Measurements from ENCODE around the gene PTPN18. TPM values are rescaled to one million over a fixed set of nuclear protein-coding genes. Genes with fewer than 3 reads are reported as not detected.
A peak's percentile ranks its signal among the peaks of the same experiment; 100 is the strongest.
"Not testable (repeated sequence)": the region's sequence is repeated elsewhere in the genome, so short reads cannot be mapped to it uniquely, and the experiment has no call there.

Gene PTPN18, protein sequence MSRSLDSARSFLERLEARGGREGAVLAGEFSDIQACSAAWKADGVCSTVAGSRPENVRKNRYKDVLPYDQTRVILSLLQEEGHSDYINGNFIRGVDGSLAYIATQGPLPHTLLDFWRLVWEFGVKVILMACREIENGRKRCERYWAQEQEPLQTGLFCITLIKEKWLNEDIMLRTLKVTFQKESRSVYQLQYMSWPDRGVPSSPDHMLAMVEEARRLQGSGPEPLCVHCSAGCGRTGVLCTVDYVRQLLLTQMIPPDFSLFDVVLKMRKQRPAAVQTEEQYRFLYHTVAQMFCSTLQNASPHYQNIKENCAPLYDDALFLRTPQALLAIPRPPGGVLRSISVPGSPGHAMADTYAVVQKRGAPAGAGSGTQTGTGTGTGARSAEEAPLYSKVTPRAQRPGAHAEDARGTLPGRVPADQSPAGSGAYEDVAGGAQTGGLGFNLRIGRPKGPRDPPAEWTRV
- total RNA-seq = 10 to 100 TPM; 60.5 to 69.7 TPM

DNA sequence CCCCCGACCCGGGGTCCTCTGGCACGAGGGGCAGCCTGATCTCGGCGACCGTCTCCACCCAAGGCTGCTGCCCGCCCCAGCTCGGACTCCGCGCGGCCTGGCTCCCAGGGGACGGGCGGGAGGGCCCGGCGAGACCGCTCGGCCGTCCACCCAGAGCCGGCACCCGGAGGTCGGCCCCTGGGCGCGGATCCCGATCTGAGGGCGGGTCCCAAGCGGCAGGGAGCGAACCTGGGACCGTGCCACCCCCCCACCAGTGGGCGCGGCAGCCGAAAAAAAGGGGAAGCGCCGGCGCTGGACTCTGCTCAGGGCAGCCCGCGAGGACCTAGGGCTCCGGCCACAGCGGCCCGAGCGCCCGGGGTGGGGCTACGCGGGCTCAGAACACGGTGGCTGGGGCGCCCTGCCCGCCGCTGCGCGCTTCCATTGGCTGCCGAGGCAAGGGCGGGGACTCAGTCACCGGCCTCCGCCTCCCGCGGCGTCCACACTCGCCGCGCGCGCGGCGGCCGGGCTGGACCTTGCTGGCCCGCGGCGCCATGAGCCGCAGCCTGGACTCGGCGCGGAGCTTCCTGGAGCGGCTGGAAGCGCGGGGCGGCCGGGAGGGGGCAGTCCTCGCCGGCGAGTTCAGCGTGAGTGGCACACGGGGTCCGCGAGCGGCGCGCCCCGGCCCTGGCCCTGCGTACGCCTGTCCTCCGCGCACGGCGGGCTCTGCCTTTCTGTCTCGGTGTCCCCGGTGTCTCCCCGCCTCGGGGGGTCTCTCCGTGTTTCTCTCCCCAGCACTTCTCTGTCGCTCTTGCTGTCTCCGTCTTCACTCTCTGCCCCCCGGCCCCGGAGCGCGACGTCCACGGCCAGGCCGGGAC lies at the start of gene PTPN18:
Gene PTPN18 (plus strand): TSS at position 479 of the 854 bp plus-strand sequence. CDS start 52 bp downstream, at position 531.
- Mint-ChIP-seq H3K27ac (no peak within 1 kb of the TSS), H3K27me3 (no peaks in the 10 kb centered on the region), H3K9me3 (peaks cover 4% of the 10 kb centered on the region), H3K4me3 (peak within 1 kb of the TSS; percentile 74), H3K4me1 (peaks cover 10% of the 10 kb centered on the region), H3K36me3 (ENCODE audit: low read depth) (no peaks in the 10 kb centered on the region)
- peak; percentile 98 for ATAC-seq (replicated peaks)

DNA sequence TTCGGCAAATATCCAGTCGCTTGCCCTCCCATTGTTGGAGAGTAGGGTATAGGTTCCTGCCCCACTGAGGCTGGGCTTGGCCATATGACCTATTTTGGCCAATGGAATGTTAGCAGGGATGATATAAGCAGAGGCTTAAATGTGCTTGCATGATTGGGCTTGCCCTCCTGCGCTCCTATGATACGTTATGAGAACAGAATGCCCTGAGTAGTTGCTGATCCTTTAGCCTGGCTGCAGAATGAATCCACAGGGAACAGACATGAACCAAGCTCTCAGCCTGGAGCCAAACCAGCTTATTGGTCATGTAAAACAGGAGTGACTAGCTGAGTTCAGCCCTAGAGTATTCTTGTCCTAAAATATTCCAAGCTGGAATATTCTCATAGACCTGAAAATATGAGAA lies 48.0 kb upstream of the PTPN18 start:
- ATAC-seq (replicated peaks) = no peak
- Mint-ChIP-seq H3K9me3 (no peaks in the 10 kb centered on the region), H3K27me3 (peaks cover 4% of the 10 kb centered on the region), H3K4me1 (no peaks in the 10 kb centered on the region), H3K27ac (no peak overlapping the region), H3K36me3 (ENCODE audit: low read depth) (no peaks in the 10 kb centered on the region), H3K4me3 (no peak overlapping the region)

DNA sequence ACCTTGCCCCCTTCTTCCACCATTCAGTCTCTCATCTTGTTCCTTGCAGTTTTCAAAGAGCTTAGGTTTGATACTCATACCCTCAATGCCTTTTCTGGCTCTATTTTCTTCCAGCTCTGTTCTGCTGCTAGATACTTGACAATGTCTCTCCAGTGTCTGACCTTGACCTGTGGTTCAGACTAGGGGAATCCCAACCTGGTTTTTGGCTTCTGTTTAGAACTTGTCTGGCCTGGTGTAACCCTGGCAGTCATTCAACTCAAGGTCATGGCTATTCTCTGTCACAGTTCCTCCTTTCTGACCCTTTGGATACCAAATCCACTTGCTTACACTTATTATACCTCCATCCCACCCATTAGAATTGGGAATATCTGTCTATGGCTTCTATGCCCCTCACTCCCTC lies 45.0 kb upstream of the PTPN18 start:
- H3K36me3 Mint-ChIP-seq (ENCODE audit: low read depth) = no peaks in the 10 kb centered on the region
- H3K4me1 Mint-ChIP-seq = no peaks in the 10 kb centered on the region
- H3K9me3 Mint-ChIP-seq = no peaks in the 10 kb centered on the region
- H3K4me3 Mint-ChIP-seq = no peak overlapping the region
- H3K27ac Mint-ChIP-seq = no peak overlapping the region
- peaks cover 8% of the 10 kb centered on the region for H3K27me3 Mint-ChIP-seq
- ATAC-seq (replicated peaks) = no peak

DNA sequence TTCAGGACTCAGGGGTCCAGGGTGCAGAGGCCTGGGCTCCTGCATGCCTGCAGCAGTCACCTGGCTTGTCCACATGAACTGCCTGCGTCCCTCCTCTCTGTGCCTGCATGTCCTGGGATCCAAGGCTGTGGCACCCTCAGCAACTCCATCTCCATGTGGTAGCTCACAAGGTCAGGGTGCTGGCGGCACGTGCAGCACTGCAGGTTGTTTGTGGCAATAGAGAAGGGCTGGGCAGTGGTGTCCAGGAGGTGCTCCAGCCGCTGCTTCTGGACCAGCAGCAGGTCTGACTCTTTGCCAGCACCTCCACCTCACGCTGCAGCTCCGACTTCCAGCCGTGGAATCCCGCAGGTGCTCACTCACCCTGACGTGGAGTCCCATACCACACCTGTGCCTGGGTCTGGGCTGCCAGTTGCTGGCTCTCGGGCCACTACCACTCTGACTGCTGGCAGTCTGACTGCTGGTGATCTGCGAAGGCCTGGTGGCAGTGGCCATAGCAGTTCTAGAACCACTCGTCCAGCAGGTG lies 42.0 kb upstream of the PTPN18 start:
- no peak for ATAC-seq (replicated peaks)
- no peak overlapping the region for H3K27ac Mint-ChIP-seq
- peaks cover 4% of the 10 kb centered on the region for H3K27me3 Mint-ChIP-seq
- H3K4me3 Mint-ChIP-seq = no peak overlapping the region
- no peaks in the 10 kb centered on the region for H3K9me3 Mint-ChIP-seq
- no peaks in the 10 kb centered on the region for H3K36me3 Mint-ChIP-seq (ENCODE audit: low read depth)
- no peaks in the 10 kb centered on the region for H3K4me1 Mint-ChIP-seq

DNA sequence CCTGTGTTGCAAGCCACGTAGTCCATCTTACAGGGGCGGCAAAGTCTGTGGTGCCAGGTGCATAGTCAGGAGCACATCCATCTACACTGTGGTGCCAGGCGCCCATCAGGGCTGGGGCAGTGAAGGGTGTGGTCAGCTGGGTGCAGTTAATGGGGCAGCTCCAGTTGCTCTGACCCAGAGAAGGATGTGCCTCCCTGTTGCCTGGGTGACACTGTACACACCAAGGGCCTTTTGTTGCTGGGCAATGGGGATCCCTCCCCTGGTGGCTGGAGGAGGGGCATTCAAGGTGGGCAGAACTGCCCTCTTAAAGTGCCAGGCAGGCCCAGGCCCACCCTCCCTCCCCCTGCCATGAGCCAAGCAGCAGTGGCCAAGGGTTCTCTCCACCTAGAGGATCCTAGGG lies 41.5 kb upstream of the PTPN18 start:
- no peak for ATAC-seq (replicated peaks)
- Mint-ChIP-seq H3K4me1 (no peaks in the 10 kb centered on the region), H3K36me3 (ENCODE audit: low read depth) (no peaks in the 10 kb centered on the region), H3K27me3 (peaks cover 4% of the 10 kb centered on the region), H3K4me3 (no peak overlapping the region), H3K27ac (no peak overlapping the region), H3K9me3 (no peaks in the 10 kb centered on the region)

DNA sequence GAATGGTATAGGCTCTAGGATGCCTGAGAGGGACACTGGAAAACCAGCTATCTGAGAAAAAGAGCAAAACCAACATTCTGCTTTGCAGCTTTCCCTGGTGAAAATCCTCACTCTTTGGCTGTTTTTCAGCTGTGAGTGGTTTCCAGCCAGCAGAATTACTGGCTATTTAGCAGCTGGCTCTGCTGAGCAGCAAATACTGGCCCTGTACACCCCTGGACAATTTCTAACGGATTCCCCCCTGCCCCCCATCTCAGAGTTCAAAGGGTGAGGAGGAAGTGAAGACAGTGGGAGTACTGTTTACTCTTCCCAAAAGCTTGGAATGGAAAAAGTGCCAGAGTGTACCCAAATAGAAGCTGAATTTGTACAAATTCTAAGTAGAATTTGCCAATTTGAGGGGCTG lies 39.3 kb upstream of the PTPN18 start:
- ATAC-seq (replicated peaks) = no peak
- Mint-ChIP-seq H3K27me3 (peaks cover 4% of the 10 kb centered on the region), H3K27ac (no peak overlapping the region), H3K4me1 (no peaks in the 10 kb centered on the region), H3K4me3 (no peak overlapping the region), H3K36me3 (ENCODE audit: low read depth) (no peaks in the 10 kb centered on the region), H3K9me3 (no peaks in the 10 kb centered on the region)

DNA sequence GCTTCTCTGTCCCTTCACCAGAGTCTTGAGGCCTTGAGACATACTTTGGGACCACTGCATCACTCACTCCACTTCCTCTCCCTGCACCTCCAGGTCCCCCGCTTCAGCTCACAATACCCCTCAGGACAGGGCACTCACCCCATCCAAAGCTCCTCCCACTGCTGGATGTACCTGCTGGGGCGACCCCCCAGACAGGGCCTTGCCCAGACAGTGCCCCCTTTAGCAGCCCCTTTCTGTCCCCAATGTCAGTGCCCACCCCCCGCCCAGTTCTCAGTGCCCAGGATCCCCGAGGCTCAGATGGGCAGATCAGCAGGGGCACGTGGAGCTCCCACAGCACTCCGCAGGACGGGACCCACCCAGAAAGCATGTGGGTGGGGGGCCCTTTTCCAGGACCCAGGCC lies 37.0 kb upstream of the PTPN18 start:
- Mint-ChIP-seq H3K4me1 (no peaks in the 10 kb centered on the region), H3K36me3 (ENCODE audit: low read depth) (no peaks in the 10 kb centered on the region), H3K9me3 (no peaks in the 10 kb centered on the region), H3K27me3 (peaks cover 6% of the 10 kb centered on the region), H3K27ac (no peak overlapping the region), H3K4me3 (no peak overlapping the region)
- ATAC-seq (replicated peaks) = no peak

DNA sequence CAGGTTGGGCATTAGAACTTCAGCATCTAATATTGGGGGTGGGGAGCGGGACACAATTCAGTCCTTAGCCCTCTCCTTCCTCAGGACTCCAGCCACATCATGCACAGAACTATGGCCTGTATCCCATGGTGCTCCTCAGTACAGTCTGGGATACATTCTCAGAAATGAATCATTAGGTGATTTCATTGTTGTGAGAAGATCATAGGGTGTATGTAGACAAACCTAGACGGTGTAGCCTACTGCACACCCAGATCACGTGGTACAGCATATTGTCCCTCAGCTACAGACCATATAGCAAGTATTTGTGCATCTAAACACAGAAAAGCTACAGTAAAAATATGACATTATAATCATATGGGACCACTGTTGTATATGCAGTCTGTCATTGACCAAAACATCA lies 36.3 kb upstream of the PTPN18 start:
- H3K9me3 Mint-ChIP-seq = no peaks in the 10 kb centered on the region
- no peak overlapping the region for H3K4me3 Mint-ChIP-seq
- no peak for ATAC-seq (replicated peaks)

DNA sequence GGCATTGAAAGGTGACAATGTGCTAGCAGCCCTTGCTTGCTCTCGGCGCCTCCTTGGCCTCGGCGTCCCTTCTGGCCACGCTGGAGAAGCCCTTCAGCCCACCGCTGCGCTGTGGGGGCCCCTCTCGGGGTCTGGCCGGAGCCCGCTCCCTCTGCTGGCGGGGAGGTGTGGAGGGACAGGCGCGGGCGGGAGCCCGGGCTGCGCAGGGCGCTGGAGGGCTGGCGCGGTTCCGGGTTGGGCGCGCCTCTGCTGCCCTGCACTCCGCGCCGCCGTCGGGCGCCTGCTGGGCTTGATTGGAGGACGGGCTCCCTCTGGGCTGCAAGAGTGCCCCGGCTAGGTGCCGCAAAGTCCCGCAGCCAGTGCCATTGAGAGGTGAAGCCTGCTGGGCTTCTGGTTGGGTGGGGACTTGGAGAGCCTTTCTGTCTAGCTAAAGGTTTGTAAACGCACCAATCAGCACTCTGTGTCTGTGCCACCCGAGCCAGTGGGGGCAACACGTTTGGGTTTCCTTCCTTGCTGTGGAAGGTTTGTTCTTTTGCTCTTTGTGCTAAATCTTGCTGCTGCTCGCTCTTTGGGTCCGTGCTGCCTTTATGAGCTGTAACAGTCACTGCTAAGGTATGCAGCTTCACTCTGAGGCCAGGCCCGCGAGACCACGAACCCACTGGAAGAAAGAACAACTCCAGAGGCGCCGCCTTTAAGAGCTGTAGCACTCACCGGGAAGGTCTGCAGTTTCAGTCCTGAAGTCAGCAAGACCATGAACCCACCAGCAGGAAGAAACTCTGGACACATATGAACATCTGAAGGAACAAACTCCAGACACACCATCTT lies 27.9 kb upstream of the PTPN18 start:
- H3K27ac Mint-ChIP-seq = no peak overlapping the region
- no peak for ATAC-seq (replicated peaks)
- peaks cover 37% of the 10 kb centered on the region for H3K27me3 Mint-ChIP-seq
- no peaks in the 10 kb centered on the region for H3K36me3 Mint-ChIP-seq (ENCODE audit: low read depth)
- no peaks in the 10 kb centered on the region for H3K9me3 Mint-ChIP-seq
- H3K4me3 Mint-ChIP-seq = no peak overlapping the region
- H3K4me1 Mint-ChIP-seq = peaks cover 3% of the 10 kb centered on the region

More for the DNA sequence above, 36.3 kb upstream of the PTPN18 start:
- no peak overlapping the region for H3K27ac Mint-ChIP-seq
- peaks cover 10% of the 10 kb centered on the region for H3K27me3 Mint-ChIP-seq
- no peaks in the 10 kb centered on the region for H3K36me3 Mint-ChIP-seq (ENCODE audit: low read depth)
- no peaks in the 10 kb centered on the region for H3K4me1 Mint-ChIP-seq

DNA sequence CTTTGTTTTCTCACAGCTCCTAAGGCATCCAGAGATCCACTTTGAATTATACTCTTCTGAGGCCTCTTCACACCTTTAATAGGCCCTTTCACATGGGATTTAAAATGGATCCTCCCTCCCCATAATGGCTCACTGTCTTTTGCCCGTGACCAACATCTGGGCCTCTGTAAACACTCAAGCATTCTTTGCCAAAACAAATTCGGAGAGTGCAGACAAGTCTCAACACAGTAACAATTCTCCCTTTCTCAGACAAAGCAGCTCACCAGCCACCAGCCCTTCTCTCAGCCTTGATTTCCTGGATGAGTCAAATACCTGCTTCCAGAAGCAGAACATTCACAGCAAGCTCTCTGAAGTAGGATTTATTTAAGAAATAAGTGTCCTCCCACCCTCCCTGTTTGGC lies 27.1 kb upstream of the PTPN18 start:
- peaks cover 3% of the 10 kb centered on the region for H3K4me1 Mint-ChIP-seq
- no peak overlapping the region for H3K4me3 Mint-ChIP-seq
- no peaks in the 10 kb centered on the region for H3K36me3 Mint-ChIP-seq (ENCODE audit: low read depth)
- no peak overlapping the region for H3K27ac Mint-ChIP-seq
- no peaks in the 10 kb centered on the region for H3K9me3 Mint-ChIP-seq
- peaks cover 37% of the 10 kb centered on the region for H3K27me3 Mint-ChIP-seq
- no peak for ATAC-seq (replicated peaks)

DNA sequence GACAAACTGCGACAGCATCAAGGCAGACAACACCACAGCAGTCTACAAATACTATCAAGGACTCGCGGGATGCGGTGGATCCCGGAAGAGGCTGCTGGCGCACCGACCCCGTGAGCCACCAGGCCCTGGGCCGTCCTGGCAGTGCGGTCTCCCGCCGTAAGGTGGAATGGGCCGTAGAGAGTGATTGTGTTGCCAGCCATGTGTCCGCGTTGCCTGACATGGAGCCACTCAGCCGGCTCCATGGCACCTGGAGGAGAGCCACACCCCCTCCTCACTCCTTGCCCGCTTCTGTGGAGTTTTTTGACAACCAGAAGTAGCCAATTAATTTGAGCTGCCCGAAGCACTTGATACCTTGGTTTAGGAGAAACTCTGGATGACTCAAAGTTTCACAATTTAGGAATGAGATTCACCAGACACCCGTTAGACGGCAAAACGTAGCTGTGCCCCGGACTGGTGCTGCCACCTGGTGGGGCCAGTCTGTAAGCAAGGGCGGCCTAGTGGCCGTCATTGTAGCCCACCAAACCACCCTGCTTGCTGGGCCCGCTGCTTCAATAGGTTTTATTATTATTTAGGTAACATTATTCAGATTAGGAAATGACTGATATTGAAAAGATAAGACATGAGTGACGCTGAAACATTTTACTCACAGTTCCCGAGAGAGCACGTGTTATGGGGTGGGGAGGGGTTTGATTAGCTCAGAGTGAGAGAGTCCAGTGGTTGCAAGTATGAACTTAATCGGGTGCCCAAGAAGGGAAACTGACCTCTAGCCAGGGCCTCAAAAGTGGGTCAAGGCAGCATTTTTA lies 23.4 kb upstream of the PTPN18 start:
- Mint-ChIP-seq H3K27ac (peak overlapping the region; percentile 69), H3K4me1 (peaks cover 3% of the 10 kb centered on the region), H3K27me3 (peaks cover 23% of the 10 kb centered on the region), H3K4me3 (peak overlapping the region; percentile 53), H3K36me3 (ENCODE audit: low read depth) (peaks cover 9% of the 10 kb centered on the region), H3K9me3 (no peaks in the 10 kb centered on the region)
- peak; percentile 86 for ATAC-seq (replicated peaks)

DNA sequence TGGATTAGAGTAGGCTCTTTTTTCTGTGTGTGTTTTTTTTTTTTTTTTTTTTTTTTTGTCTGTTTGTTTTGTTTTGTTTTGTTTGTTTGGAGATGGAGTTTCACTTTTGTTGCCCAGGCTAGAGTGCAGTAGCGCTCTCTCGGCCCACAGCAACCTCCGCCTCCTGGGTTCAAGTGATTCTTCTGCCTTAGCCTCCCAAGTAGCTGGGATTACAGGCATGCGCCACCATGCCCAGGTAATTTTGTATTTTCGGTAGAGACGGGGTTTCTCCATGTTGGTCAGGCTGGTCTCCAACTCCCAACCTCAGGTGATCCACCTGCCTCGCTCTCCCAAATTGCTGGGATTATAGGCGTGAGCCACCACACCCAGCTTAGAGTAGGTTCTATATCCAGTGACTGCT lies 22.6 kb upstream of the PTPN18 start:
- not testable (repeated sequence) for H3K4me3 Mint-ChIP-seq; H3K9me3 Mint-ChIP-seq; ATAC-seq (replicated peaks); H3K27ac Mint-ChIP-seq; H3K4me1 Mint-ChIP-seq
- Mint-ChIP-seq H3K27me3 (peaks cover 23% of the 10 kb centered on the region), H3K36me3 (ENCODE audit: low read depth) (peaks cover 17% of the 10 kb centered on the region)

DNA sequence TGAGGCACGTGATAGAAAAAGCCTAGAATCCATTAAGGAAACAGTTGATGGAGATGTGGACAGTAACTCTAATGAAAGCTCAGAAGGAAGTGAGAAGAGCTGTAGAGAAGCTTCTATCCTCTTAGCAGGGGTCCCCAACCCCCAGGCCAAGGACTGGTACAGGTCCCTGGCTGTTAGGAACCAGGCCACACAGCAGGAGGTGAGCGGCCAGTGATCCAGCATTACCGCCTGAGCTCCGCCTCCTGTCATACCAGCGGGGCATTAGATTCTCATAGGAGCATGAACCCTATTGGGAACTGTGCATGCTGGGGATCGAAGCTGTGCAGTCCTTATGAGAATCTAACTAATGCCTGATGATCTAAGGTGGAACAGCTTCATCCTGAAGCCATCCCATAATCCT lies 21.8 kb upstream of the PTPN18 start:
- H3K4me3 Mint-ChIP-seq = no peak overlapping the region
- H3K36me3 Mint-ChIP-seq (ENCODE audit: low read depth) = peaks cover 25% of the 10 kb centered on the region

More for the DNA sequence above, 21.8 kb upstream of the PTPN18 start:
- H3K27me3 Mint-ChIP-seq = peaks cover 16% of the 10 kb centered on the region
- no peak for ATAC-seq (replicated peaks)
- no peak overlapping the region for H3K27ac Mint-ChIP-seq
- no peaks in the 10 kb centered on the region for H3K9me3 Mint-ChIP-seq
- peaks cover 3% of the 10 kb centered on the region for H3K4me1 Mint-ChIP-seq
